A549 (cell line): ENCODE measurements around the gene C10orf90. TPM values are rescaled to one million over a fixed set of nuclear protein-coding genes. Genes with fewer than 3 reads are reported as not detected.

ENCODE experiments used
- ATAC-seq, 2 experiments: fragments of 200-7000 bp in 1 of 2; fragments of >200 bp in 1 of 2; cut with Nextera tagmentation in 1 of 2; cut with Tn5 transposase in 1 of 2; 3 replicates each; pipeline versions ENCODE4 v1.8.0 to v1.9.1; 2018 to 2020; ENCODE audit warnings: mild to moderate bottlenecking in 1 of 2, moderate library complexity in 1 of 2
- CTCF ChIA-PET: fragments of 300-600 bp; sonication (Branson Sonifier 250); formaldehyde crosslinking; extraction: SDS; loops from one replicate; lab custom pipeline; 2021; ENCODE audit warnings: antibody characterized with exemption, inconsistent platforms; lab: Yijun Ruan, JAX
- POLR2A ChIA-PET: fragments of 350-600 bp; formaldehyde crosslinking; extraction: SDS; loops from one replicate; lab custom pipeline; 2021; ENCODE audit warnings: antibody characterized with exemption, inconsistent platforms; lab: Yijun Ruan, JAX
- DNase-seq, 2 experiments: peaks; one replicate each; pipeline versions ENCODE4 v3.0.0 to v3.0.0-alpha.2; 2011 to 2016; ENCODE audit warnings: low read depth in 1 of 2, low spot score in 1 of 2
- FAIRE-seq: peaks from 2 replicates; lab custom pipeline; 2011; peaks lifted over from hg19 to GRCh38; lab: Jason Lieb, UNC
- H3K27ac ChIP-seq, 2 experiments: fragments of >200 bp; sonication (Bioruptor Twin); formaldehyde crosslinking; 3 replicates each; pipeline ENCODE4 v1.5.1; 2016 to 2017
- H3K4me1 ChIP-seq: fragments of >200 bp; sonication (Bioruptor Twin); formaldehyde crosslinking; 3 replicates; pipeline ENCODE4 v1.6.1; 2016
- H3K4me2 ChIP-seq: fragments of >200 bp; sonication (Bioruptor Twin); formaldehyde crosslinking; 3 replicates; pipeline ENCODE4 v1.6.1; 2016
- H3K4me3 ChIP-seq: fragments of >200 bp; sonication (Bioruptor Twin); formaldehyde crosslinking; 3 replicates; pipeline ENCODE4 v1.5.1; 2016
- H3K9me3 ChIP-seq: fragments of >200 bp; sonication (Bioruptor Twin); formaldehyde crosslinking; 3 replicates; pipeline ENCODE4 v1.6.1; 2016
- ATOH8 ChIP-seq: fragments of 250-450 bp; sonication (Bioruptor Pico); IDR thresholded peaks from 2 replicates; pipeline ENCODE4 v1.5.0; 2020; ENCODE audit warnings: low read depth, mild to moderate bottlenecking, moderate library complexity
- CBX8 ChIP-seq: fragments of 200-600 bp; sonication (generic); IDR thresholded peaks from 2 replicates; pipeline ENCODE4 v1.6.1; 2016
- CHD2 ChIP-seq: fragments of 150-350 bp; IDR thresholded peaks from 2 replicates; pipeline ENCODE4 v1.6.1; 2014; ENCODE audit warnings: low read length; ENCODE audit not compliant: partially characterized antibody
- EHF ChIP-seq: fragments of 250-450 bp; sonication (Bioruptor Pico); IDR thresholded peaks from 2 replicates; pipeline ENCODE4 v1.5.0; 2020; ENCODE audit warnings: mild to moderate bottlenecking
- EHMT2 ChIP-seq: fragments of 200-600 bp; sonication (generic); IDR thresholded peaks from 2 replicates; pipeline ENCODE4 v1.6.1; 2016; ENCODE audit warnings: antibody characterized with exemption, low read depth, mild to moderate bottlenecking, moderate library complexity
- FOSL2 ChIP-seq, 2 experiments: fragments of 450-650 bp in 1 of 2; fragments of >200 bp in 1 of 2; sonication (Bioruptor Twin) in 1 of 2; formaldehyde crosslinking; IDR thresholded peaks; 2 replicates each; pipeline versions ENCODE4 v1.5.0 to v1.6.1; 2016 to 2020; ENCODE audit warnings: mild to moderate bottlenecking in 1 of 2, moderate library complexity in 1 of 2
- FOXS1 ChIP-seq: fragments of 250-450 bp; sonication (Bioruptor Pico); IDR thresholded peaks from 2 replicates; pipeline ENCODE4 v1.5.0; 2020; ENCODE audit warnings: mild to moderate bottlenecking, moderate library complexity
- GATA3 ChIP-seq: IDR thresholded peaks from 2 replicates; pipeline ENCODE4 v1.6.1; 2012; ENCODE audit warnings: borderline replicate concordance
- HDAC2 ChIP-seq: fragments of 200-600 bp; sonication (generic); IDR thresholded peaks from 2 replicates; pipeline ENCODE4 v1.6.1; 2016
- HOXB5 ChIP-seq: fragments of 250-450 bp; sonication (Bioruptor Pico); IDR thresholded peaks from 2 replicates; pipeline ENCODE4 v1.5.0; 2020; ENCODE audit warnings: mild to moderate bottlenecking, moderate library complexity
- MAFK ChIP-seq: fragments of 450-650 bp; IDR thresholded peaks from 2 replicates; pipeline ENCODE4 v1.6.1; 2014; ENCODE audit not compliant: partially characterized antibody
- NR3C1 ChIP-seq: fragments of >200 bp; sonication (Bioruptor Twin); formaldehyde crosslinking; IDR thresholded peaks from 3 replicates; pipeline ENCODE4 v1.6.1; 2017
- PBX3 ChIP-seq: IDR thresholded peaks from 2 replicates; pipeline ENCODE4 v1.6.1; 2012
- PHF8 ChIP-seq: fragments of 200-600 bp; sonication (generic); IDR thresholded peaks from 2 replicates; pipeline ENCODE4 v1.6.1; 2016; ENCODE audit warnings: low read depth, mild to moderate bottlenecking, antibody characterized with exemption, moderate library complexity, borderline replicate concordance
- POLR2AphosphoS2 ChIP-seq: conservative IDR thresholded peaks from 2 replicates; pipeline ENCODE4 v1.6.1; 2012; ENCODE audit warnings: low read length, improper control_type of control experiment, inconsistent platforms
- RARB ChIP-seq: fragments of 250-450 bp; sonication (Bioruptor Pico); IDR thresholded peaks from 2 replicates; pipeline ENCODE4 v1.8.0; 2021; ENCODE audit warnings: mild to moderate bottlenecking, moderate library complexity
- RCOR1 ChIP-seq: fragments of 150-350 bp; IDR thresholded peaks from 2 replicates; pipeline ENCODE4 v1.6.1; 2014; ENCODE audit warnings: antibody characterized with exemption, low read length, low read depth
- RFX5 ChIP-seq: fragments of 450-650 bp; IDR thresholded peaks from 2 replicates; pipeline ENCODE4 v1.7.1; 2014; ENCODE audit warnings: antibody characterized with exemption, mild to moderate bottlenecking, moderate library complexity
- SMC3 ChIP-seq: fragments of >200 bp; sonication (Bioruptor Twin); formaldehyde crosslinking; IDR thresholded peaks from 3 replicates; pipeline ENCODE4 v1.6.1; 2018; ENCODE audit warnings: inconsistent platforms
- SREBF2 ChIP-seq: fragments of 450-650 bp; IDR thresholded peaks from 2 replicates; pipeline ENCODE4 v1.6.1; 2014; ENCODE audit warnings: mild to moderate bottlenecking, moderate library complexity
- TP53 ChIP-seq: fragments of 250-450 bp; sonication (Bioruptor Pico); IDR thresholded peaks from 2 replicates; pipeline ENCODE4 v1.5.0; 2021; ENCODE audit warnings: mild to moderate bottlenecking, moderate library complexity
- ZNF302 ChIP-seq: fragments of 250-450 bp; sonication (Bioruptor Pico); IDR thresholded peaks from 2 replicates; pipeline ENCODE4 v1.9.0; 2021; ENCODE audit warnings: inconsistent platforms, mild to moderate bottlenecking, moderate library complexity
- WGBS: methylation state at CpG from one replicate; pipeline ENCODE4 v1.1.6; 2017; ENCODE audit errors: missing lambda C conversion rate; 5-methylcytosine and 5-hydroxymethylcytosine counted together
- polyA plus RNA-seq, 4 experiments: library from polyadenylated mRNA; depleted of rRNA in 3 of 4; stranded (reverse); fragments of >200 nt; fragmentation: RNase III in 1 of 4; extraction: RNeasy Plus Mini Kit Qiagen cat#74134 plus additional on column Dnase treatment in 1 of 4; gene quantifications; 2 replicates in 3 of 4; 3 replicates in 1 of 4; pipeline ENCODE4 v1.2.3, GENCODE V29; 2011 to 2017

The C10orf90 gene
- polyA plus RNA-seq, 2 of the 4 experiments (the other 2 are of a cell fraction), result 0.70 to 2.0 TPM

- CTCF ChIA-PET, result no interaction called here
- no peak overlapping the region for H3K4me2 ChIP-seq
- POLR2A ChIA-PET, result no interaction called here
- H3K9me3 ChIP-seq, result no peaks in the 10 kb centered on the region
- FAIRE-seq (no peak), DNase-seq (no peak)
- TF ChIP-seq SREBF2, result no peak
- no peak for TF ChIP-seq RCOR1
- no peak for TF ChIP-seq ATOH8 (CRISPR knock-in tag)
- no peak for TF ChIP-seq ZNF302 (CRISPR knock-in tag)
- TF ChIP-seq HOXB5 (CRISPR knock-in tag), result no peak
- TF ChIP-seq, all 56 proteins: peak for 0
- H3K27ac ChIP-seq, result no peak overlapping the region
- WGBS, result 72% methylated on average over 2 of the region's 2 CpGs
- H3K4me1 ChIP-seq, result no peaks in the 10 kb centered on the region
- H3K4me3 ChIP-seq, result no peak overlapping the region
- no peak for ATAC-seq
Observed at GRCh38 chr10:126452245-126452644, 218.2 kb downstream of the C10orf90 start.

GRCh38 chr10:126448091-126448490 lies 222.4 kb downstream of the C10orf90 start:
- POLR2A ChIA-PET, result no interaction called here
- no peak for DNase-seq
- H3K4me1 ChIP-seq, result no peaks in the 10 kb centered on the region
- no peak for TF ChIP-seq PBX3
- no peak for TF ChIP-seq CHD2
- TF ChIP-seq PHF8, result no peak
- no peak for TF ChIP-seq EHF
- TF ChIP-seq FOXS1, result no peak
- TF ChIP-seq POLR2AphosphoS2, result no peak
- no peak for TF ChIP-seq GATA3
- TF ChIP-seq, all 56 proteins: peak for 0
- ATAC-seq (no peak), FAIRE-seq (no peak)
- no peak overlapping the region for H3K27ac ChIP-seq
- WGBS, result 76% methylated on average over 5 of the region's 5 CpGs
- CTCF ChIA-PET, result no interaction called here
- H3K4me3 ChIP-seq, result no peak overlapping the region
- H3K9me3 ChIP-seq, result 0 out of 3 replicates have a peak, but pooled peaks cover 3% of the 10 kb centered on the region
- H3K4me2 ChIP-seq, result no peak overlapping the region

GRCh38 chr10:126439942-126440341 lies 230.6 kb downstream of the C10orf90 start:
- FAIRE-seq (no peak), DNase-seq (peak in 1 of 2 experiments; percentile 22), ATAC-seq (peak in 1 of 2 experiments; percentile 38; a peak in 2 of 6 replicates)
- Histone ChIP-seq H3K4me1 (peaks cover 9% of the 10 kb centered on the region), H3K4me2 (0 out of 3 replicates have a peak overlapping the region, but pooled peaks have one; percentile 11), H3K9me3 (0 out of 3 replicates have a peak, but pooled peaks cover 3% of the 10 kb centered on the region), H3K4me3 (no peak overlapping the region), H3K27ac (peak overlapping the region; percentile 40 to 70; a peak in 5 of 6 replicates)
- WGBS, result 82% methylated on average over 3 of the region's 3 CpGs
- CTCF ChIA-PET, result interaction anchor here (1.2 to 2.0 kb wide), 4 partner anchors 9 to 64 kb away, joined by 3 to 7 read pairs (median 4); no protein-coding TSS in a partner anchor
- POLR2A ChIA-PET, result no interaction called here
- TF ChIP-seq RFX5, result no peak
- TF ChIP-seq NR3C1, result no peak
- no peak for TF ChIP-seq TP53 (CRISPR knock-in tag)
- TF ChIP-seq MAFK, result no peak
- TF ChIP-seq GATA3, result no peak
- no peak for TF ChIP-seq RARB (CRISPR knock-in tag)
- TF ChIP-seq FOSL2 (IDR thresholded peaks at IDR 0.05), result no peak
- TF ChIP-seq FOSL2 (CRISPR knock-in tag; IDR thresholded peaks at IDR 0.05), result no peak
- TF ChIP-seq HDAC2, result no peak
- TF ChIP-seq CBX8, result no peak
- no peak for TF ChIP-seq SMC3
- TF ChIP-seq EHMT2, result no peak
